ENCODE data around the gene PPP2R2C. TPM values are rescaled to one million over a fixed set of nuclear protein-coding genes. Genes with fewer than 3 reads are reported as not detected.

PPP2R2C gene
- total RNA-seq, 1 experiment from 2014 or later = 26.7 TPM

GRCh38 chr4:6470502-6471306 lies 1.7 kb downstream of the PPP2R2C start:
- ATAC-seq (peak; percentile 74), DNase-seq (ENCODE audit: low read depth, low spot score) (no peak)
- ChIA-PET CTCF (no interaction called here), POLR2A (no interaction called here)
- Histone ChIP-seq H3K27me3 (ENCODE audit: control insufficient read depth, insufficient read depth, low read length) (no peaks in the 10 kb centered on the region), H3K4me1 (ENCODE audit: control insufficient read depth, insufficient read depth, low read length) (peaks cover 8% of the 10 kb centered on the region), H3K27ac (ENCODE audit: low read length) (peak overlapping the region; percentile 69), H3K4me3 (ENCODE audit: low read depth in 2 of 2, low read length in 2 of 2) (peak overlapping the region; percentile 51 to 61), H3K36me3 (ENCODE audit: control insufficient read depth, insufficient read depth, low read length) (no peaks in the 10 kb centered on the region), H3K9me3 (ENCODE audit: control insufficient read depth, insufficient read depth, low read depth, low read length) (no peaks in the 10 kb centered on the region)
- TF ChIP-seq REST (IDR thresholded peaks at IDR 0.05; ENCODE audit: insufficient read depth in 1 of 2, low read depth in 2 of 2, low read length in 1 of 2) (no peak), SIN3A (IDR thresholded peaks at IDR 0.05; ENCODE audit: borderline replicate concordance, insufficient read depth, low read depth, low read length) (0 out of 2 replicates have a peak, but pooled peaks have one; percentile 32)
- BruUV-seq (replicated peaks) = no TSS peak
- in situ Hi-C loops (cut with HindIII; ENCODE audit: low pct_unique_long_range_greater_than_20kb, low sequenced_read_pairs) = no loop called here
- intact Hi-C loops (cut with micrococcal nuclease; ENCODE audit: unreplicated experiment) = no loop called here

GRCh38 chr4:6469898-6470501 lies 2.4 kb downstream of the PPP2R2C start:
- H3K4me3 ChIP-seq (ENCODE audit: low read depth in 2 of 2, low read length in 2 of 2) = peak overlapping the region; percentile 51 to 61
- peak; percentile 5 for ATAC-seq
- H3K36me3 ChIP-seq (ENCODE audit: control insufficient read depth, insufficient read depth, low read length) = no peaks in the 10 kb centered on the region
- H3K27me3 ChIP-seq (ENCODE audit: control insufficient read depth, insufficient read depth, low read length) = no peaks in the 10 kb centered on the region
- TF ChIP-seq REST (IDR thresholded peaks at IDR 0.05; ENCODE audit: insufficient read depth in 1 of 2, low read depth in 2 of 2, low read length in 1 of 2) = no peak
- no peak for TF ChIP-seq CTCF (IDR thresholded peaks at IDR 0.05)
- no peak for TF ChIP-seq TCF7L2 (IDR thresholded peaks at IDR 0.05; ENCODE audit: low read depth, low read length)
- TF ChIP-seq SIN3A (IDR thresholded peaks at IDR 0.05; ENCODE audit: borderline replicate concordance, insufficient read depth, low read depth, low read length) = no peak
- TF ChIP-seq POLR2AphosphoS5 (IDR thresholded peaks at IDR 0.05; ENCODE audit: low read depth, low read length) = no peak
- H3K4me1 ChIP-seq (ENCODE audit: control insufficient read depth, insufficient read depth, low read length) = peaks cover 8% of the 10 kb centered on the region
- CTCF ChIA-PET = no interaction called here
- no TSS peak for BruUV-seq (replicated peaks)
- POLR2A ChIA-PET = no interaction called here
- in situ Hi-C loops (cut with HindIII; ENCODE audit: low pct_unique_long_range_greater_than_20kb, low sequenced_read_pairs) (no loop called here), intact Hi-C loops (cut with micrococcal nuclease; ENCODE audit: unreplicated experiment) (no loop called here)
- no peak for DNase-seq (ENCODE audit: low read depth, low spot score)
- H3K9me3 ChIP-seq (ENCODE audit: control insufficient read depth, insufficient read depth, low read depth, low read length) = no peaks in the 10 kb centered on the region
- H3K27ac ChIP-seq (ENCODE audit: low read length) = peak overlapping the region; percentile 32
